Adrenal gland (tissue), 12 donors: ENCODE measurements around the gene NEU2. TPM values are rescaled to one million over a fixed set of nuclear protein-coding genes. Genes with fewer than 3 reads are reported as not detected.

Experiments
- DNase-seq, 7 donors: peaks; one replicate each; pipeline ENCODE4 v3.0.0-alpha.2; 2019 to 2020
- H3K27ac ChIP-seq, 5 donors: fragments of 200-600 bp; sonication (generic) in 4 of 5; 1 replicate in 3 of 5; 2 replicates in 2 of 5; pipeline versions ENCODE4 v1.5.1 to v1.8.0; 2016 to 2020; ENCODE audit warnings: mild to moderate bottlenecking in 1 of 5
- H3K27me3 ChIP-seq: fragments of 200-600 bp; 2 replicates; pipeline ENCODE4 v1.8.0; 2021
- H3K36me3 ChIP-seq, 2 donors: fragments of 200-600 bp; replicated peaks in 1 of 2; 1 replicate in 1 of 2; 2 replicates in 1 of 2; pipeline versions ENCODE4 v1.5.1 to v1.8.0; 2018 to 2022
- H3K4me1 ChIP-seq, 2 donors: fragments of 200-600 bp; replicated peaks in 1 of 2; 1 replicate in 1 of 2; 2 replicates in 1 of 2; pipeline versions ENCODE4 v1.5.1 to v1.8.0; 2018 to 2021
- H3K4me3 ChIP-seq, 4 donors: fragments of 200-600 bp; sonication (generic) in 3 of 4; one replicate each; pipeline ENCODE4 v1.5.1; 2016 to 2018
- H3K9me3 ChIP-seq, 3 donors: fragments of 200-600 bp; sonication (generic) in 1 of 3; replicated peaks in 1 of 3; 1 replicate in 2 of 3; 2 replicates in 1 of 3; pipeline versions ENCODE4 v1.5.1 to v1.8.0; 2016 to 2021
- CTCF ChIP-seq, 6 experiments: fragments of 450-650 bp in 4 of 6; fragments of 200-600 bp in 2 of 6; sonication (generic) in 1 of 6; IDR thresholded peaks; 1 replicate in 5 of 6; 2 replicates in 1 of 6; pipeline versions ENCODE4 v1.5.1 to v1.8.0; 2016 to 2021; ENCODE audit warnings: antibody characterized with exemption in 6 of 6, mild to moderate bottlenecking in 2 of 6, moderate library complexity in 1 of 6
- POLR2A ChIP-seq, 2 donors: fragments of 450-650 bp; IDR thresholded peaks; one replicate each; pipeline ENCODE4 v1.6.1; 2017; ENCODE audit warnings: antibody characterized with exemption in 2 of 2, mild to moderate bottlenecking in 2 of 2, moderate library complexity in 1 of 2
- WGBS, 4 donors: extraction: QIAGEN DNeasy Blood & Tissue Kit in 2 of 4; methylation state at CpG; one replicate each; pipeline versions ENCODE4 v1.1.5 to v1.1.7; 2013 to 2017; 5-methylcytosine and 5-hydroxymethylcytosine counted together
- intact Hi-C, 2 donors: fragments of 100-400 bp; cut with DNase I; formaldehyde crosslinking; loops; one replicate each; pipeline versions ENCODE4 v1.14.1 to v1.15.0; 2022 to 2023
- polyA plus RNA-seq, 3 donors: library from polyadenylated mRNA; stranded (reverse); fragments of 200-250 nt in 2 of 3; fragments of 350-450 nt in 1 of 3; fragmentation: Illumina TruSeq in 1 of 3; extraction: RNeasy Lipid Tissue Mini Kit (QIAGEN cat#74804) in 1 of 3; gene quantifications; one replicate each; pipeline ENCODE4 v1.2.3, GENCODE V29; 2013 to 2014
- total RNA-seq, 9 donors: library from RNA; depleted of rRNA in 4 of 9; stranded (reverse); fragments of >200 nt in 4 of 9; fragments of 120-200 nt in 1 of 9; fragmentation: NEBNext Ultra II Directional in 1 of 9; extraction: Animal tissue kit (Norgen Biotek cat#: 25700) in 1 of 9; gene quantifications; one replicate each; pipeline versions ENCODE4 v1.1.0 to v1.2.4, GENCODE V29; 2013 to 2023
- donor health status: healthy with polysubstance abuse.
- donor health status: Bipolar disorder and iron deficiency.
- donor health status: DM: yes; HTN: yes; CAD: no.
- donor health status: DM: no; HTN: no; CAD: no.
- donor health status: DM: no; HTN: no; CAD: no.
- donor health status: DM: yes; HTN: yes; CAD: no.

Gene NEU2
- total and polyA plus RNA-seq, 12 donors: not detected

GRCh38 chr2:233035426-233036161 lies 3.1 kb downstream of the NEU2 start:
- no peak overlapping the region for H3K27ac ChIP-seq
- no peaks in the 10 kb centered on the region for H3K9me3 ChIP-seq
- no peaks in the 10 kb centered on the region for H3K36me3 ChIP-seq
- H3K4me1 ChIP-seq: no peaks in the 10 kb centered on the region
- H3K27me3 ChIP-seq: no peaks in the 10 kb centered on the region
- intact Hi-C loops: no loop called here
- TF ChIP-seq CTCF (IDR thresholded peaks at IDR 0.05): no peak
- TF ChIP-seq POLR2A (IDR thresholded peaks at IDR 0.05): no peak
- H3K4me3 ChIP-seq: no peak overlapping the region
- no peak for DNase-seq
- 79 to 94% (median 85%) methylated on average over 23 of the region's 23 CpGs for WGBS, 4 donors

GRCh38 chr2:233036162-233036838 lies 3.8 kb downstream of the NEU2 start:
- no peak for DNase-seq
- Histone ChIP-seq H3K27ac (no peak overlapping the region), H3K4me1 (no peaks in the 10 kb centered on the region), H3K27me3 (no peaks in the 10 kb centered on the region), H3K4me3 (no peak overlapping the region), H3K36me3 (no peaks in the 10 kb centered on the region), H3K9me3 (no peaks in the 10 kb centered on the region)
- WGBS, 4 donors: 86 to 93% (median 89%) methylated on average over 12 of the region's 12 CpGs
- intact Hi-C loops: no loop called here
- TF ChIP-seq POLR2A (IDR thresholded peaks at IDR 0.05) (no peak), CTCF (IDR thresholded peaks at IDR 0.05) (no peak)

- Histone ChIP-seq H3K9me3 (no peaks in the 10 kb centered on the region), H3K36me3 (no peaks in the 10 kb centered on the region), H3K27ac (no peak overlapping the region), H3K27me3 (no peaks in the 10 kb centered on the region), H3K4me3 (no peak overlapping the region), H3K4me1 (no peaks in the 10 kb centered on the region)
- 81 to 90% (median 89%) methylated on average over 2 of the region's 2 CpGs for whole genome bisulfite sequencing, 4 donors
- DNase-seq: no peak
- no peak for TF ChIP-seq CTCF (IDR thresholded peaks at IDR 0.05)
- no peak for TF ChIP-seq POLR2A (IDR thresholded peaks at IDR 0.05)
- intact Hi-C loops: no loop called here
These were observed 4.6 kb downstream of the NEU2 start for GRCh38 chr2:233037078-233037477.

GRCh38 chr2:233039212-233039845 lies 6.9 kb downstream of the NEU2 start:
- H3K4me1 ChIP-seq: no peaks in the 10 kb centered on the region
- no peak for DNase-seq
- H3K9me3 ChIP-seq: no peaks in the 10 kb centered on the region
- peak overlapping the region in 1 of 5 donors; percentile 54 for H3K27ac ChIP-seq
- intact Hi-C loops: no loop called here
- 66 to 74% (median 72%) methylated on average over 7 to 8 of the region's 8 CpGs for WGBS, 4 donors
- no peaks in the 10 kb centered on the region for H3K27me3 ChIP-seq
- TF ChIP-seq POLR2A (IDR thresholded peaks at IDR 0.05) (no peak), CTCF (IDR thresholded peaks at IDR 0.05) (no peak)
- H3K36me3 ChIP-seq: no peaks in the 10 kb centered on the region
- H3K4me3 ChIP-seq: no peak overlapping the region
